Kidney (tissue), 14 donors: Measurements from ENCODE around the gene TCP11. TPM values are rescaled to one million over a fixed set of nuclear protein-coding genes. Genes with fewer than 3 reads are reported as not detected.

Experiments
- DNase-seq, 5 donors: peaks; one replicate each; pipeline ENCODE4 v3.0.0-alpha.2; 2013 to 2020
- FAIRE-seq: peaks from 2 replicates; lab custom pipeline; 2012; peaks lifted over from hg19 to GRCh38; lab: Jason Lieb, UNC
- H3K27ac ChIP-seq, 2 donors: one replicate each; pipeline ENCODE4 v1.7.0; 2013; ENCODE audit warnings: low read depth in 2 of 2, low read length in 2 of 2, inconsistent platforms in 1 of 2
- H3K27me3 ChIP-seq: one replicate; pipeline ENCODE4 v1.7.1; 2013; ENCODE audit warnings: low read length, inconsistent platforms; ENCODE audit not compliant: control insufficient read depth, insufficient read depth
- H3K36me3 ChIP-seq, 3 donors: one replicate each; pipeline versions ENCODE4 v1.7.0 to v1.7.1; 2013; ENCODE audit warnings: low read length in 3 of 3, control low read depth in 1 of 3, inconsistent platforms in 1 of 3; ENCODE audit not compliant: insufficient read depth in 3 of 3, control insufficient read depth in 2 of 3
- H3K4me1 ChIP-seq, 3 donors: one replicate each; pipeline versions ENCODE4 v1.7.0 to v1.7.1; 2013; ENCODE audit warnings: low read length in 3 of 3, inconsistent platforms in 1 of 3, low read depth in 1 of 3; ENCODE audit not compliant: control insufficient read depth in 2 of 3, insufficient read depth in 2 of 3
- H3K4me3 ChIP-seq, 3 donors: one replicate each; pipeline versions ENCODE4 v1.7.0 to v1.8.1; 2013; ENCODE audit warnings: low read length in 3 of 3, control low read depth in 1 of 3, inconsistent platforms in 1 of 3
- H3K9ac ChIP-seq, 3 donors: one replicate each; pipeline versions ENCODE4 v1.7.0 to v1.7.1; 2013; ENCODE audit warnings: low read length in 3 of 3, control low read depth in 1 of 3, inconsistent platforms in 1 of 3
- H3K9me3 ChIP-seq, 3 donors: one replicate each; pipeline versions ENCODE4 v1.7.0 to v1.7.1; 2013; ENCODE audit warnings: low read length in 3 of 3, control low read depth in 1 of 3, inconsistent platforms in 1 of 3; ENCODE audit not compliant: control insufficient read depth in 2 of 3, insufficient read depth in 1 of 3
- CTCF ChIP-seq: IDR thresholded peaks from 3 replicates; pipeline ENCODE4 v1.5.1; 2012; ENCODE audit warnings: mild to moderate bottlenecking, moderate library complexity, borderline replicate concordance; ENCODE audit not compliant: insufficient read depth; ENCODE audit errors: extremely low read depth
- intact Hi-C: fragments of 100-400 bp; cut with DNase I; formaldehyde crosslinking; loops from one replicate; pipeline ENCODE4 v1.11.1; 2022
- polyA plus RNA-seq: library from polyadenylated mRNA; stranded (reverse); fragments of 350-450 nt; fragmentation: Illumina TruSeq; extraction: RNeasy Lipid Tissue Mini Kit (QIAGEN cat#74804); gene quantifications from one replicate; pipeline ENCODE4 v1.2.3, GENCODE V29; 2014; ENCODE audit warnings: low read depth, low replicate concordance; ENCODE audit not compliant: insufficient read depth
- total RNA-seq: library from RNA; stranded (reverse); fragmentation: NEBNext Ultra II Directional; extraction: Animal tissue kit (Norgen Biotek cat#: 25700); gene quantifications from one replicate; pipeline ENCODE4 v1.2.1, GENCODE V29; 2021
- donor health status: control.
- donor health status: control.
- donor health status: control.
- donor health status: control.
- donor health status: control.
- donor health status: DM: yes; HTN: yes; CAD: no.
- donor health status: Normal renal cell carcinoma (clear cell type).

The TCP11 gene
- total and polyA plus RNA-seq, 2 donors from 2014 or later = 0.41 to 0.50 TPM

GRCh38 chr6:35092362-35093117 lies 48.6 kb downstream of the TCP11 start:
- TF ChIP-seq CTCF = no peak
- Histone ChIP-seq H3K27me3 (no peaks in the 10 kb centered on the region), H3K4me3 (no peak overlapping the region), H3K27ac (peak overlapping the region; percentile 5 to 23), H3K36me3 (peaks cover 0 to 9% (median 4%) of the 10 kb centered on the region in 3 donors), H3K9ac (no peak overlapping the region), H3K4me1 (peaks cover 0 to 29% (median 18%) of the 10 kb centered on the region in 3 donors), H3K9me3 (no peaks in the 10 kb centered on the region)
- intact Hi-C loops = no loop called here
- FAIRE-seq (no peak), DNase-seq (no peak)

- Histone ChIP-seq H3K9me3 (no peaks in the 10 kb centered on the region), H3K4me1 (peaks cover 0 to 29% (median 18%) of the 10 kb centered on the region in 3 donors), H3K4me3 (no peak overlapping the region), H3K27me3 (no peaks in the 10 kb centered on the region), H3K27ac (no peak overlapping the region), H3K36me3 (peaks cover 0 to 14% (median 11%) of the 10 kb centered on the region in 3 donors), H3K9ac (no peak overlapping the region)
- intact Hi-C loops = no loop called here
- DNase-seq (no peak), FAIRE-seq (no peak)
- no peak for TF ChIP-seq CTCF
Observed at GRCh38 chr6:35091346-35092083, 49.6 kb downstream of the TCP11 start.

- no peak for TF ChIP-seq CTCF
- Histone ChIP-seq H3K9ac (no peak overlapping the region), H3K4me3 (no peak overlapping the region), H3K9me3 (no peaks in the 10 kb centered on the region), H3K27ac (no peak overlapping the region), H3K36me3 (peaks cover 0 to 17% (median 11%) of the 10 kb centered on the region in 3 donors), H3K4me1 (peaks cover 0 to 29% (median 13%) of the 10 kb centered on the region in 3 donors), H3K27me3 (no peaks in the 10 kb centered on the region)
- intact Hi-C loops = no loop called here
- DNase-seq (no peak), FAIRE-seq (no peak)
Observed at GRCh38 chr6:35090734-35091133, 50.4 kb downstream of the TCP11 start.
